ENCODE data around the gene IRF2BP1. TPM values are rescaled to one million over a fixed set of nuclear protein-coding genes. Genes with fewer than 3 reads are reported as not detected.
"Not testable (repeated sequence)": the region's sequence is repeated elsewhere in the genome, so short reads cannot be mapped to it uniquely, and the experiment has no call there.

The IRF2BP1 gene
- total RNA-seq, 1 donor = 35.8 TPM

DNA sequence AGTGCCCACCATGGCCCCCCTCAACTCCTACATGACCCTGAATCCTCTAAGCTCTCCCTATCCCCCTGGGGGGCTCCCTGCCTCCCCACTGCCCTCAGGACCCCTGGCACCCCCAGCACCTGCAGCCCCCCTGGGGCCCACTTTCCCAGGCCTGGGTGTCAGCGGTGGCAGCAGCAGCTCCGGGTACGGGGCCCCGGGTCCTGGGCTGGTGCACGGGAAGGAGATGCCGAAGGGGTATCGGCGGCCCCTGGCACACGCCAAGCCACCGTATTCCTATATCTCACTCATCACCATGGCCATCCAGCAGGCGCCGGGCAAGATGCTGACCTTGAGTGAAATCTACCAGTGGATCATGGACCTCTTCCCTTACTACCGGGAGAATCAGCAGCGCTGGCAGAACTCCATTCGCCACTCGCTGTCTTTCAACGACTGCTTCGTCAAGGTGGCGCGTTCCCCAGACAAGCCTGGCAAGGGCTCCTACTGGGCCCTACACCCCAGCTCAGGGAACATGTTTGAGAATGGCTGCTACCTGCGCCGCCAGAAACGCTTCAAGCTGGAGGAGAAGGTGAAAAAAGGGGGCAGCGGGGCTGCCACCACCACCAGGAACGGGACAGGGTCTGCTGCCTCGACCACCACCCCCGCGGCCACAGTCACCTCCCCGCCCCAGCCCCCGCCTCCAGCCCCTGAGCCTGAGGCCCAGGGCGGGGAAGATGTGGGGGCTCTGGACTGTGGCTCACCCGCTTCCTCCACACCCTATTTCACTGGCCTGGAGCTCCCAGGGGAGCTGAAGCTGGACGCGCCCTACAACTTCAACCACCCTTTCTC is 13.6 kb downstream of the IRF2BP1 start:
- DNase-seq (ENCODE audit: insufficient read length, low spot score, missing footprints) = peak; percentile 47
- TF ChIP-seq, protein P1, sequence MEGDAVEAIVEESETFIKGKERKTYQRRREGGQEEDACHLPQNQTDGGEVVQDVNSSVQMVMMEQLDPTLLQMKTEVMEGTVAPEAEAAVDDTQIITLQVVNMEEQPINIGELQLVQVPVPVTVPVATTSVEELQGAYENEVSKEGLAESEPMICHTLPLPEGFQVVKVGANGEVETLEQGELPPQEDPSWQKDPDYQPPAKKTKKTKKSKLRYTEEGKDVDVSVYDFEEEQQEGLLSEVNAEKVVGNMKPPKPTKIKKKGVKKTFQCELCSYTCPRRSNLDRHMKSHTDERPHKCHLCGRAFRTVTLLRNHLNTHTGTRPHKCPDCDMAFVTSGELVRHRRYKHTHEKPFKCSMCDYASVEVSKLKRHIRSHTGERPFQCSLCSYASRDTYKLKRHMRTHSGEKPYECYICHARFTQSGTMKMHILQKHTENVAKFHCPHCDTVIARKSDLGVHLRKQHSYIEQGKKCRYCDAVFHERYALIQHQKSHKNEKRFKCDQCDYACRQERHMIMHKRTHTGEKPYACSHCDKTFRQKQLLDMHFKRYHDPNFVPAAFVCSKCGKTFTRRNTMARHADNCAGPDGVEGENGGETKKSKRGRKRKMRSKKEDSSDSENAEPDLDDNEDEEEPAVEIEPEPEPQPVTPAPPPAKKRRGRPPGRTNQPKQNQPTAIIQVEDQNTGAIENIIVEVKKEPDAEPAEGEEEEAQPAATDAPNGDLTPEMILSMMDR (IDR thresholded peaks at IDR 0.05; ENCODE audit: extremely low read depth, low read depth, low read length) = no peak
- no peaks in the 10 kb centered on the region for H4K20me1 ChIP-seq (ENCODE audit: insufficient read depth, low read length)
- H3K4me1 ChIP-seq (ENCODE audit: insufficient read depth, low read length) = peaks cover 3% of the 10 kb centered on the region
- no peaks in the 10 kb centered on the region for H3K9me3 ChIP-seq (ENCODE audit: low read depth, low read length)
- H3K79me2 ChIP-seq (ENCODE audit: insufficient read depth, low read length) = no peaks in the 10 kb centered on the region
- no peak overlapping the region for H3K4me2 ChIP-seq (ENCODE audit: insufficient read depth, low read length)
- no peaks in the 10 kb centered on the region for H3K36me3 ChIP-seq (ENCODE audit: insufficient read depth, low read length)
- H2AFZ ChIP-seq (ENCODE audit: low read length) = no peak overlapping the region
- no peak overlapping the region for H3K27ac ChIP-seq (ENCODE audit: low read depth, low read length)
- H3K27me3 ChIP-seq (ENCODE audit: insufficient read depth, low read length) = peaks cover 14% of the 10 kb centered on the region
- H3K4me3 ChIP-seq (ENCODE audit: insufficient read depth, low read length) = no peak overlapping the region

DNA sequence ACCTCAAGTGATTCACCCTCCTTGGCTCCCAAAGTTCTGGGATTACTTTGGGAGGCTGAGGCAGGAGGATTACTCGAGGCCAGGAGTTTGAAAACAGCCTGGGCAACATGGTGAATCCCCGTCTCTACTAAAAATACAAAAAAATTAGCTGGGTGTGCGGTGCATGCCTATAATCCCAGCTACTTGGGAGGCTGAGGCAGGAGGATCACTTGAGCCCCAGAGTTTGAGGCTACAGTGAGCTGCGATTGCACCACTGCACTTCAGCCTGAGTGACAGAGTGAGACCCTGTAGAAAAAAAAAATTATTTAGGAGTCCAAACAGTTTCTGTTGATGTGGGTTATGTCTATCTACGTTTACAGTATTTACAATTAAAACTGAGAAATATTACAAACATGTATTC is 15.1 kb downstream of the IRF2BP1 start:
- no peak overlapping the region for H3K27ac ChIP-seq (ENCODE audit: low read depth, low read length)
- no peak overlapping the region for H3K4me3 ChIP-seq (ENCODE audit: insufficient read depth, low read length)
- no peak for DNase-seq (ENCODE audit: insufficient read length, low spot score, missing footprints)

DNA sequence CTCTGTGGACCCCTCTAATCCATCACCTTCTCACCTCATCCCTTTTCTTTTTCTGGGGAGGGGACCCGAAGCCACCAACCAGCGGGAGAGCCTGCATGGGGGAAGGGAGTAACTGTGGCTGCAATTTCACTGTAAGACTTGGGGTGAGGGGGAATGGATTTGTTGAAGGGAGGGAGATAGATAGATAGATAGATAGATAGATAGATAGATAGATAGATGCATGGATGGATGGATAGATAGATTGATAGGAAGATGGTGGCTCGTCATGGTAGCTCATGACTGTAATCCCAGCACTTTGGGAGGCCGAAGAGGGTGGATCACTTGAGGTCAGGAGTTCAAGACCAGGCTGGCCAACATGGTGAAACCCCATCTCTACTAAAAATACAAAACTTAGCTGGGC is 18.7 kb downstream of the IRF2BP1 start:
- not testable (repeated sequence) for H3K4me1 ChIP-seq (ENCODE audit: insufficient read depth, low read length); H3K9me3 ChIP-seq (ENCODE audit: low read depth, low read length); H3K4me3 ChIP-seq (ENCODE audit: insufficient read depth, low read length); H3K27ac ChIP-seq (ENCODE audit: low read depth, low read length); H2AFZ ChIP-seq (ENCODE audit: low read length); H3K36me3 ChIP-seq (ENCODE audit: insufficient read depth, low read length); H3K79me2 ChIP-seq (ENCODE audit: insufficient read depth, low read length); DNase-seq (ENCODE audit: insufficient read length, low spot score, missing footprints); H4K20me1 ChIP-seq (ENCODE audit: insufficient read depth, low read length); H3K4me2 ChIP-seq (ENCODE audit: insufficient read depth, low read length)
- H3K27me3 ChIP-seq (ENCODE audit: insufficient read depth, low read length) = peaks cover 46% of the 10 kb centered on the region

More for the DNA sequence above, 15.1 kb downstream of the IRF2BP1 start:
- no peak overlapping the region for H3K4me2 ChIP-seq (ENCODE audit: insufficient read depth, low read length)
- H4K20me1 ChIP-seq (ENCODE audit: insufficient read depth, low read length) = no peaks in the 10 kb centered on the region
- no peaks in the 10 kb centered on the region for H3K79me2 ChIP-seq (ENCODE audit: insufficient read depth, low read length)
- H3K27me3 ChIP-seq (ENCODE audit: insufficient read depth, low read length) = peaks cover 27% of the 10 kb centered on the region
- no peaks in the 10 kb centered on the region for H3K36me3 ChIP-seq (ENCODE audit: insufficient read depth, low read length)
- no peaks in the 10 kb centered on the region for H3K9me3 ChIP-seq (ENCODE audit: low read depth, low read length)
- no peak overlapping the region for H2AFZ ChIP-seq (ENCODE audit: low read length)
- TF ChIP-seq, protein P1 (IDR thresholded peaks at IDR 0.05; ENCODE audit: extremely low read depth, low read depth, low read length) = no peak
- no peaks in the 10 kb centered on the region for H3K4me1 ChIP-seq (ENCODE audit: insufficient read depth, low read length)

DNA sequence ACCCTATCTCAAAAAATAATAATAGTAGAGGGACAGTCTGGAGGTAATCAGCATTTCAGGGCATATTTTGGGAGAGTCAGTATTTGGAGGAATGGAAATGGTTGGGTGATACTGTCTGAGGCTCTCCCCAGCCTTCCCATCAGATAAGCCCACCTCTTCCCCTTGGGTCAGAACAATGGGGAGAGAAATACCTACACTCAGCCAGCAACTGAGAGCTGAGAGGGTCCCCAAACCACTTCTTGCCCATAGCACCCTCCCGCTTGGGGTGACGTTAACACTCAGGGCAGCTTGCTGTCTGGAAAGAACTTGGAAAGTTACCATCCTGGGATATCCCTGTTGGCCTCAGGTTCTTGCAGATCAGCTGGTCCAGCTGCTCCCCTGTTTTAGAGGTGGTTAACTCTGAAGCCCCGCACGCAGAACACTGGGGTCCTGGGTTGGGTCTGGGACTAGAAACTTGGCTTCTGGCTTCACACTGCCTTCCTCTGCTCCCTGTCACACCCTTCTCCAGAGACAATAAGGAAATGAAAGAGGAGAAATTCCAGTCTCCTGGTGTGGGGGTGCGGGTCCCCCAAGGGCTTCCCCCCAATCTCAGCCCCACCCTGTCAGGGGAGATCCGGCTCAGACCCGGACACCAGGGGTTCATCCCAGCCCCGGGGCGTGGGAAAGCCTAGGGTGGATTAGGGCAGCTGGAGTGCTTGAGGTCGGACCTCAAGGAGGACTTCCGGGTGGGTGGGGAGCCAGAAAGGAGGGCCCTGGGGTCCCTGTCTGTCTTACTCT is 19.4 kb downstream of the IRF2BP1 start:
- TF ChIP-seq, protein P1 (IDR thresholded peaks at IDR 0.05; ENCODE audit: extremely low read depth, low read depth, low read length) = no peak
- Histone ChIP-seq H3K79me2 (ENCODE audit: insufficient read depth, low read length) (peaks cover 13% of the 10 kb centered on the region), H2AFZ (ENCODE audit: low read length) (no peak overlapping the region)

More for the DNA sequence above, 19.4 kb downstream of the IRF2BP1 start:
- Histone ChIP-seq H3K9me3 (ENCODE audit: low read depth, low read length) (no peaks in the 10 kb centered on the region), H3K27me3 (ENCODE audit: insufficient read depth, low read length) (peaks cover 46% of the 10 kb centered on the region), H3K4me1 (ENCODE audit: insufficient read depth, low read length) (peaks cover 5% of the 10 kb centered on the region), H3K4me2 (ENCODE audit: insufficient read depth, low read length) (no peak overlapping the region), H3K27ac (ENCODE audit: low read depth, low read length) (no peak overlapping the region), H4K20me1 (ENCODE audit: insufficient read depth, low read length) (no peaks in the 10 kb centered on the region), H3K4me3 (ENCODE audit: insufficient read depth, low read length) (no peak overlapping the region), H3K36me3 (ENCODE audit: insufficient read depth, low read length) (no peaks in the 10 kb centered on the region)
- DNase-seq (ENCODE audit: insufficient read length, low spot score, missing footprints) = peak; percentile 81

Measured in osteoblast (primary cell).